WTC11 (cell line): Measurements from ENCODE around the gene PIK3R1.

Experiments used
- ZNF232 ChIP-seq: sonication (generic); formaldehyde crosslinking; IDR thresholded peaks from 2 replicates; pipeline ENCODE4 v1.8.0; 2022; ENCODE audit warnings: mild to moderate bottlenecking, missing genetic modification reagents
- TF ChIP-seq, protein P1 (sequence below): fragments of 200-600 bp; IDR thresholded peaks from 2 replicates; pipeline ENCODE4 v1.8.0; 2022; ENCODE audit warnings: antibody characterized with exemption

GRCh38 chr5:68233075-68233474 lies 17.5 kb downstream of the PIK3R1 start:
- TF ChIP-seq, protein P1, sequence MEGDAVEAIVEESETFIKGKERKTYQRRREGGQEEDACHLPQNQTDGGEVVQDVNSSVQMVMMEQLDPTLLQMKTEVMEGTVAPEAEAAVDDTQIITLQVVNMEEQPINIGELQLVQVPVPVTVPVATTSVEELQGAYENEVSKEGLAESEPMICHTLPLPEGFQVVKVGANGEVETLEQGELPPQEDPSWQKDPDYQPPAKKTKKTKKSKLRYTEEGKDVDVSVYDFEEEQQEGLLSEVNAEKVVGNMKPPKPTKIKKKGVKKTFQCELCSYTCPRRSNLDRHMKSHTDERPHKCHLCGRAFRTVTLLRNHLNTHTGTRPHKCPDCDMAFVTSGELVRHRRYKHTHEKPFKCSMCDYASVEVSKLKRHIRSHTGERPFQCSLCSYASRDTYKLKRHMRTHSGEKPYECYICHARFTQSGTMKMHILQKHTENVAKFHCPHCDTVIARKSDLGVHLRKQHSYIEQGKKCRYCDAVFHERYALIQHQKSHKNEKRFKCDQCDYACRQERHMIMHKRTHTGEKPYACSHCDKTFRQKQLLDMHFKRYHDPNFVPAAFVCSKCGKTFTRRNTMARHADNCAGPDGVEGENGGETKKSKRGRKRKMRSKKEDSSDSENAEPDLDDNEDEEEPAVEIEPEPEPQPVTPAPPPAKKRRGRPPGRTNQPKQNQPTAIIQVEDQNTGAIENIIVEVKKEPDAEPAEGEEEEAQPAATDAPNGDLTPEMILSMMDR: no peak
- TF ChIP-seq ZNF232 (CRISPR knock-in tag): no peak
